ENCODE results near the gene PPP1R9B.
A peak's percentile ranks its signal among the peaks of the same experiment; 100 is the strongest.

The PPP1R9B gene

GRCh38 chr17:50139950-50140885, 10.3 kb downstream of the PPP1R9B start:
- DNase-seq: no peak

- DNase-seq: no peak
These were observed 11.2 kb downstream of the PPP1R9B start for GRCh38 chr17:50139185-50139783.

GRCh38 chr17:50137042-50137441, 13.4 kb downstream of the PPP1R9B start:
- DNase-seq: no peak

GRCh38 chr17:50136096-50136687, 14.3 kb downstream of the PPP1R9B start:
- no peak for DNase-seq

- DNase-seq: no peak
These were observed 15.0 kb downstream of the PPP1R9B start for GRCh38 chr17:50135316-50136095.

- DNase-seq: no peak
These were observed 16.0 kb downstream of the PPP1R9B start for GRCh38 chr17:50134206-50135110.

GRCh38 chr17:50133769-50134099, 16.7 kb downstream of the PPP1R9B start:
- no peak for DNase-seq

GRCh38 chr17:50133028-50133768, 17.3 kb downstream of the PPP1R9B start:
- no peak for DNase-seq

- DNase-seq: no peak
These were observed 18.2 kb downstream of the PPP1R9B start for GRCh38 chr17:50132104-50132794.

GRCh38 chr17:50130559-50131305, 19.7 kb downstream of the PPP1R9B start:
- peak; percentile 37 for DNase-seq

GRCh38 chr17:50129728-50130558, 20.5 kb downstream of the PPP1R9B start, which contains the start of gene SAMD14:
SAMD14 (minus strand) TSS chr17:50130160; CDS start chr17:50124959, 5,201 bp downstream.
- DNase-seq: no peak

GRCh38 chr17:50129353-50129727, 21.1 kb downstream of the PPP1R9B start:
- no peak for DNase-seq

- DNase-seq: no peak
These were observed 21.8 kb downstream of the PPP1R9B start for GRCh38 chr17:50128441-50129352.

GRCh38 chr17:50127697-50128361, 22.6 kb downstream of the PPP1R9B start:
- no peak for DNase-seq

- DNase-seq: no peak
These were observed 25.0 kb downstream of the PPP1R9B start for GRCh38 chr17:50125420-50125997.

- no peak for DNase-seq
These were observed 26.7 kb downstream of the PPP1R9B start for GRCh38 chr17:50123649-50124349.

Measured in NCI-H2029 treated with DMSO at 0.1 percent for 48 hours (cell line).